Pancreas (tissue), 10 donors: ENCODE data around the gene DBX1. TPM values are rescaled to one million over a fixed set of nuclear protein-coding genes. Genes with fewer than 3 reads are reported as not detected.

Experiments
- ATAC-seq, 4 donors: fragments of 200-7000 bp; cut with Tn5 transposase; one replicate each; pipeline versions ENCODE4 v1.8.0 to v1.9.1; 2020; ENCODE audit warnings: mild to moderate bottlenecking in 4 of 4, moderate library complexity in 4 of 4
- DNase-seq, 6 donors: peaks; one replicate each; pipeline ENCODE4 v3.0.0-alpha.2; 2020
- FAIRE-seq: peaks from 2 replicates; lab custom pipeline; 2012; peaks lifted over from hg19 to GRCh38; lab: Jason Lieb, UNC
- H3K27ac ChIP-seq, 4 donors: fragments of 200-600 bp; sonication (generic); 1 replicate in 3 of 4; 2 replicates in 1 of 4; pipeline versions ENCODE4 v1.5.0 to v1.8.0; 2020
- H3K27me3 ChIP-seq, 4 donors: fragments of 200-600 bp; one replicate each; pipeline ENCODE4 v1.8.0; 2021
- H3K36me3 ChIP-seq, 3 donors: fragments of 200-600 bp; sonication (generic) in 1 of 3; one replicate each; pipeline versions ENCODE4 v1.5.0 to v1.8.0; 2020 to 2021
- H3K4me1 ChIP-seq, 3 donors: fragments of 200-600 bp; one replicate each; pipeline ENCODE4 v1.8.0; 2021
- H3K4me3 ChIP-seq, 4 donors: fragments of 200-600 bp; sonication (generic) in 2 of 4; one replicate each; pipeline versions ENCODE4 v1.5.0 to v1.8.0; 2020 to 2021
- H3K9me3 ChIP-seq, 4 donors: fragments of 200-600 bp; one replicate each; pipeline ENCODE4 v1.8.0; 2021
- WGBS, 2 donors: extraction: QIAGEN DNeasy Blood & Tissue Kit; methylation state at CpG; one replicate each; pipeline ENCODE4 v1.1.7; 2013; 5-methylcytosine and 5-hydroxymethylcytosine counted together
- intact Hi-C, 3 donors: fragments of 100-400 bp; cut with DNase I; formaldehyde crosslinking; loops; one replicate each; pipeline versions ENCODE4 v1.11.1 to v1.14.2; 2022
- polyA plus RNA-seq, 2 donors: library from polyadenylated mRNA; stranded (reverse); fragments of 200-250 nt; gene quantifications; one replicate each; pipeline ENCODE4 v1.2.3, GENCODE V29; 2013
- total RNA-seq, 6 donors: library from RNA; stranded (reverse); fragmentation: NEBNext Ultra II Directional in 4 of 6; extraction: Animal tissue kit (Norgen Biotek cat#: 25700) in 4 of 6; gene quantifications; one replicate each; pipeline versions ENCODE4 v1.2.1 to v1.2.4, GENCODE V29; 2021 to 2023
- TF ChIP-seq, protein P1 (sequence below), 4 donors: fragments of 200-600 bp; sonication (generic) in 3 of 4; IDR thresholded peaks; one replicate each; pipeline versions ENCODE4 v1.5.0 to v1.8.0; 2021; ENCODE audit warnings: antibody characterized with exemption in 4 of 4
- donor health status: healthy with polysubstance abuse.
- donor health status: DM: no; HTN: no; CAD: no; lungs with moderate emphysema.
- donor health status: DM: no; HTN: no; CAD: no.
- donor health status: control.
- donor health status: control.
- donor health status: Bipolar disorder and iron deficiency.
- donor health status: DM: yes; HTN: yes; CAD: no.
- donor health status: DM: no; HTN: no; CAD: no.
- donor health status: DM: no; HTN: no; CAD: no.
- donor health status: DM: yes; HTN: yes; CAD: no.

Gene DBX1
- total and polyA plus RNA-seq, 8 donors: not detected

DNA sequence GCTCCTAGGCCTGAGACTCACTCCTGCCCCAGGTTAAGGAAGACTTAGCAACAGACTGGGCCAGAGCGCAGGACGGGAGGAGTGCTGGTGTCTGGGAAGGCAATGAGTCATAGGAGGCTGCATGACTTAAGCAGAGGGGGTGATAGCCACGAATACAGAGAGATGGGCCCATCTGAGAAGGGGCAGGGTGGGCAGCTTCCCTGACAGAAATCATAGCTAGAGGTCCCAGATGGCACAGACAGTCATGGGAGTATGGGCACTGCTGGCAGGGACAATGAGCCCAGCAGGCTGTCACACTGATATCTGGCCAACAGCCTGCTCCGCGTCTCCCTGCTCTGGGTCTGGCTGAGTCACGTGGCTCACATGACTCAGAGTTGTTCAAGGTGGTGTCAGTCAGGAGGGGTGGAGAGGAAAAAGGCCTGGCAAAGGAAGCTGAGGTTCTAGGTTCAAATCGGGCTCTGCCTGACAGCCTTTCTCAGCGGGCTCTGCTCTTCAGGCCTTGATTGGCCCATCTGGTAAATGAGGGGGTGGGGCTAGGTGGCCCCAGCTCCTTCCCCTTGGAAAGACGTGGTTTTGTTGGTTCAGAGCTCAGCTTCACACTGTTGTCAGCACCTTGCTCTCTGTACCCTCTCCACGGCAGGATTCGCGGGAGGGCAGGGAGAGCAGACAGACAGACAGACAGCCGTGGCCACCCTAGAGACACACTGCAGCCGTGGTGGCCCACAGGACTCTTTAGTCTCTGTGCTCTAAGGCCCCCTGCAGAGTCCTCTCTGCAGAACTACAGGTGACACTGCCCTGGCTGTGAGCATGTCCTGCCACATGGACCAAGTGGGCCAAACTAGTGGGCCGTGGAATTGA is 47.8 kb downstream of the DBX1 start:
- TF ChIP-seq, protein P1, sequence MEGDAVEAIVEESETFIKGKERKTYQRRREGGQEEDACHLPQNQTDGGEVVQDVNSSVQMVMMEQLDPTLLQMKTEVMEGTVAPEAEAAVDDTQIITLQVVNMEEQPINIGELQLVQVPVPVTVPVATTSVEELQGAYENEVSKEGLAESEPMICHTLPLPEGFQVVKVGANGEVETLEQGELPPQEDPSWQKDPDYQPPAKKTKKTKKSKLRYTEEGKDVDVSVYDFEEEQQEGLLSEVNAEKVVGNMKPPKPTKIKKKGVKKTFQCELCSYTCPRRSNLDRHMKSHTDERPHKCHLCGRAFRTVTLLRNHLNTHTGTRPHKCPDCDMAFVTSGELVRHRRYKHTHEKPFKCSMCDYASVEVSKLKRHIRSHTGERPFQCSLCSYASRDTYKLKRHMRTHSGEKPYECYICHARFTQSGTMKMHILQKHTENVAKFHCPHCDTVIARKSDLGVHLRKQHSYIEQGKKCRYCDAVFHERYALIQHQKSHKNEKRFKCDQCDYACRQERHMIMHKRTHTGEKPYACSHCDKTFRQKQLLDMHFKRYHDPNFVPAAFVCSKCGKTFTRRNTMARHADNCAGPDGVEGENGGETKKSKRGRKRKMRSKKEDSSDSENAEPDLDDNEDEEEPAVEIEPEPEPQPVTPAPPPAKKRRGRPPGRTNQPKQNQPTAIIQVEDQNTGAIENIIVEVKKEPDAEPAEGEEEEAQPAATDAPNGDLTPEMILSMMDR (IDR thresholded peaks at IDR 0.05): no peak
- ATAC-seq: peak; percentile 91 to 94 (median 94)
- no peak overlapping the region for H3K4me3 ChIP-seq
- H3K27ac ChIP-seq: peak overlapping the region in 3 of 4 donors; percentile 45 to 91 (median 82)
- peak; percentile 76 to 89 (median 82) for DNase-seq
- peaks cover 2 to 30% (median 5%) of the 10 kb centered on the region in 3 donors for H3K36me3 ChIP-seq
- H3K4me1 ChIP-seq: peaks cover 5 to 12% (median 8%) of the 10 kb centered on the region in 3 donors
- 49 to 52% methylated on average over 13 to 15 of the region's 15 CpGs for WGBS, 2 donors
- FAIRE-seq: no peak
- no peaks in the 10 kb centered on the region for H3K9me3 ChIP-seq
- intact Hi-C loops: loop anchor here in 1 of 3 donors (5.0 kb wide), 1 partner anchor 165 kb away; no protein-coding TSS in a partner anchor
- H3K27me3 ChIP-seq: no peaks in the 10 kb centered on the region

DNA sequence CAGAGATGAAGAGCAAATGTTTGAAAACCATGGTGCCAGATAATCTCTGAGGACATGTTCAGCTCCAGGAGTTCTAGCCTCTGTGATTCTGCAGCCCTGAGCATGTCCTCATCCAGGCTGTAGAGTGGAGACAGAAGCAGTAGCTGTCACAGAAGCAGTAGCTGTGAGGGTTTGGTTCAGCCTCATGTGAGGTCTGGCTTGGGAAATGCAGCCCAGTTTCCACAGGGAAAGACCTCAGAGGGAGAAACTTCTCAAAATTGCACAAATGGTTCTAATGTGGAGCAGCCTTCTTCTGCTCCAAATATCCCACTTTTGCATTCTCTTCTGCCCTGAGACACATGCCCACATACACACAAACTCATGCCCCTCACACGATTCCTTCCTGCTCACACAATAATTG is 48.4 kb downstream of the DBX1 start:
- Histone ChIP-seq H3K27ac (peak overlapping the region in 3 of 4 donors; percentile 45 to 91 (median 82)), H3K4me3 (no peak overlapping the region), H3K9me3 (no peaks in the 10 kb centered on the region), H3K36me3 (peaks cover 2 to 24% (median 5%) of the 10 kb centered on the region in 3 donors), H3K27me3 (no peaks in the 10 kb centered on the region), H3K4me1 (peaks cover 5 to 12% (median 8%) of the 10 kb centered on the region in 3 donors)
- ATAC-seq (peak in 2 of 4 donors; percentile 2 to 6), DNase-seq (no peak), FAIRE-seq (no peak)
- WGBS, 2 donors: 77 to 94% methylated on average over 1 of the region's 1 CpG
- intact Hi-C loops: loop anchor here in 1 of 3 donors (5.0 kb wide), 1 partner anchor 165 kb away; no protein-coding TSS in a partner anchor
- TF ChIP-seq, protein P1 (IDR thresholded peaks at IDR 0.05): no peak

DNA sequence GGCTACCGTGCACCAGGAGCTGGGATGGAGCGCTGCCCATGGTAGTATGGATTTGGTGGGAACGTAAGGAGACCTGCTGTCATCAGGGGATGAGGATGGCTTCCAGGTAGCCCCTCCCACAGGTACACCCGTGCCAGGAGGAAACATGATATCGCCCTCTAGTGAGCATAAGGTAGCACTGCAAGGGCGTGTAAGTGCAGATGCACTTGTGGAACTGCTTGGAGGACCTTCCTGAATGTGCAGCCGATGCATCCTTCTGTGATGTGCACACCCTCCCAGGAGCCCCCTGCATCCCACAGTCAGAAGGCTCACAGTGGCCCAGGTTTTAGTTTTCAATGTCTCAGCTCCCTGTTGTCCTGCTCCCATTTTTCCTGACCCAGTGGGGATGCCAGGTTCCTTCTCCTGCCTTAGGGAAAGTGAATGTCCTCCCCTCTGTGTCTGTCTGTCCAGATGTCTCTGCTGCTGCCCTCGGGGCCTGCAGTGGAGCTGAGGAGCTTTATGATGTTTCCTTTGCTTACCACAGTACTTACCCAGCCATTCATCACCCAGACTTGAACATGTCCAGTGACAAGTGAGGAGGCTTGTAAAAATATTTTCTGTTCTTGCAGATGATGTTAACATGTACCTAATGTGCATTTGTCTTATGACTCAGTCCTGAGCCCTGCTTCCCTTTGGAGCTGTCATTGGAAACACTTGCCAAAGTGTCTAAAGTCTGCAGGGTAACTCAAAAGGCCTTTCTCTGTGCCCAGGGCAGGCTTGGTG is 49.2 kb downstream of the DBX1 start:
- H3K9me3 ChIP-seq: no peaks in the 10 kb centered on the region
- TF ChIP-seq, protein P1 (IDR thresholded peaks at IDR 0.05): peak; percentile 70 to 86 (median 81)
- FAIRE-seq: no peak
- 13 to 18% methylated on average over 8 of the region's 8 CpGs for WGBS, 2 donors
- no peak overlapping the region for H3K4me3 ChIP-seq
- peak; percentile 55 to 78 (median 74) for ATAC-seq
- H3K4me1 ChIP-seq: peaks cover 5 to 12% (median 8%) of the 10 kb centered on the region in 3 donors
- peaks cover 0 to 23% (median 5%) of the 10 kb centered on the region in 3 donors for H3K36me3 ChIP-seq
- no peaks in the 10 kb centered on the region for H3K27me3 ChIP-seq
- peak in 4 of 6 donors; percentile 31 to 64 (median 50) for DNase-seq
- peak overlapping the region in 1 of 4 donors; percentile 82 for H3K27ac ChIP-seq
- intact Hi-C loops: loop anchor here in 1 of 3 donors (5.0 kb wide), 1 partner anchor 164 kb away; no protein-coding TSS in a partner anchor

DNA sequence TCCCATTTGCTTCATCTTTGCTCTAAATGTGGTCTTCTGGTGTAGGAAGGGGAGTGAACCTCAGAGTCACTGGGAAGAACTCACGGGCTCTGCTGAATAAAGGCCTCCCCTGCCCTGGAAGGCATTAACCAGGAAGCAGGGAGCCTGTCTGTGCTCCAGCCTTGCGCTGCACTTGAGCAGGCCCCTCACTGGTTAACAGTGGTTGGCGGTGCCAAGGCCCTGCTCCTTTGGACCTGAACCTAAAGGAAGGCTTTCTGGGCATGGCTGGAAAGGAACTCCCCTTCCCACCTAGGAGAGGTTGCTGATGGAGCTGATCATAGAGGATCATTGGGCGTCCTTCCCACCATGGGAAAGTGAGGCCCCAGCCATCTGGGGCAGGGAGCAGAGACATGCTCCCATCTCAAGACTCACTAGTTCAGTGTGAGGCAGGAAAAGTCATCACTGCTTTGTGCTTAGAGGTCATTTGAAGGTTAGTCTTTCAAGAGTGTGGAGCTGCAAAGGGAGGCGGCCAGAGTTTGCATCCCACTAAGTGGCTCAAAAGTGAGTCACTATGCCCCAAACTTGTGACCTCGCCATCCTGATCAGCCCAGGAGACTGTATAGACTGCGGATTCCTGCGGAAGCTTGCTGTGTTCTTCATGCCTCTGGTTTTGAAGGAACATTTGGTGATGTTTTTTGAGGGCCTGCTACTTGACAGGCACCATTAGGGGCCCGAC is 50.4 kb downstream of the DBX1 start:
- H3K27ac ChIP-seq: no peak overlapping the region
- DNase-seq (no peak), ATAC-seq (no peak), FAIRE-seq (no peak)
- H3K4me1 ChIP-seq: peaks cover 5 to 12% (median 8%) of the 10 kb centered on the region in 3 donors
- no peak overlapping the region for H3K4me3 ChIP-seq
- TF ChIP-seq, protein P1 (IDR thresholded peaks at IDR 0.05): no peak
- WGBS, 2 donors: 93 to 94% methylated on average over 9 of the region's 9 CpGs
- peaks cover 0 to 29% (median 5%) of the 10 kb centered on the region in 3 donors for H3K36me3 ChIP-seq
- intact Hi-C loops: loop anchor here in 2 of 3 donors (5.0 to 10.0 kb wide), 2 partner anchors 155 to 163 kb away; no protein-coding TSS in a partner anchor
- no peaks in the 10 kb centered on the region for H3K9me3 ChIP-seq
- H3K27me3 ChIP-seq: no peaks in the 10 kb centered on the region

Other genes with a start within 250 kb of the DBX1 start
- 10 to 100 TPM in 5 of 6 donors, 1 to 10 TPM in 1; 9.6 to 29.1 (median 12.1) TPM for gene HTATIP2, start 203.2 kb upstream of the DBX1 start, total RNA-seq
- gene HTATIP2, start 203.2 kb upstream of the DBX1 start, polyA plus RNA-seq: 10 to 100 TPM; 11.3 to 19.2 TPM
- 10 to 100 TPM in 1 of 6 donors, 1 to 10 TPM in 5; 5.1 to 10.3 (median 6.3) TPM for gene PRMT3, start 227.2 kb upstream of the DBX1 start, total RNA-seq
- 1 to 10 TPM; 4.9 to 5.4 TPM for gene PRMT3, start 227.2 kb upstream of the DBX1 start, polyA plus RNA-seq